Ishikawa (cell line): ENCODE results near the gene TCF7L2.

ENCODE experiments used
- CEBPB ChIP-seq: IDR thresholded peaks from 2 replicates; pipeline ENCODE4 v1.6.1; 2012
- CREB1 ChIP-seq: IDR thresholded peaks from 2 replicates; pipeline ENCODE4 v1.6.1; 2012; ENCODE audit warnings: low read depth
- EGR1 ChIP-seq: IDR thresholded peaks from 2 replicates; pipeline ENCODE4 v1.6.1; 2012
- EP300 ChIP-seq: IDR thresholded peaks from 2 replicates; pipeline ENCODE4 v1.6.1; 2012; ENCODE audit warnings: borderline replicate concordance
- FOXM1 ChIP-seq: IDR thresholded peaks from 2 replicates; pipeline ENCODE4 v1.6.1; 2012; ENCODE audit warnings: low read depth, borderline replicate concordance
- MAX ChIP-seq: IDR thresholded peaks from 2 replicates; pipeline ENCODE4 v1.6.1; 2012
- NFIC ChIP-seq: IDR thresholded peaks from 2 replicates; pipeline ENCODE4 v1.6.1; 2012
- RAD21 ChIP-seq: IDR thresholded peaks from 2 replicates; pipeline ENCODE4 v1.6.1; 2012; ENCODE audit warnings: low read depth
- REST ChIP-seq: IDR thresholded peaks from 2 replicates; pipeline ENCODE4 v1.6.1; 2012; ENCODE audit warnings: low read depth, mild to moderate bottlenecking
- TAF1 ChIP-seq: IDR thresholded peaks from 2 replicates; pipeline ENCODE4 v1.6.1; 2012; ENCODE audit warnings: low read depth, mild to moderate bottlenecking
- TCF12 ChIP-seq: IDR thresholded peaks from 2 replicates; pipeline ENCODE4 v1.6.1; 2012; ENCODE audit warnings: low read depth
- TEAD4 ChIP-seq: IDR thresholded peaks from 2 replicates; pipeline ENCODE4 v1.6.1; 2012
- USF1 ChIP-seq: IDR thresholded peaks from 2 replicates; pipeline ENCODE4 v1.6.1; 2012
- YY1 ChIP-seq: IDR thresholded peaks from 2 replicates; pipeline ENCODE4 v1.6.1; 2012; ENCODE audit warnings: low read depth
- ZBTB7A ChIP-seq: IDR thresholded peaks from 2 replicates; pipeline ENCODE4 v1.6.1; 2012; ENCODE audit warnings: low read depth

The TCF7L2 gene

GRCh38 chr10:113064039-113064438 is 114.0 kb downstream of the TCF7L2 start:
- no peak for TF ChIP-seq TEAD4
- no peak for TF ChIP-seq CEBPB
- TF ChIP-seq EGR1, result no peak

DNA sequence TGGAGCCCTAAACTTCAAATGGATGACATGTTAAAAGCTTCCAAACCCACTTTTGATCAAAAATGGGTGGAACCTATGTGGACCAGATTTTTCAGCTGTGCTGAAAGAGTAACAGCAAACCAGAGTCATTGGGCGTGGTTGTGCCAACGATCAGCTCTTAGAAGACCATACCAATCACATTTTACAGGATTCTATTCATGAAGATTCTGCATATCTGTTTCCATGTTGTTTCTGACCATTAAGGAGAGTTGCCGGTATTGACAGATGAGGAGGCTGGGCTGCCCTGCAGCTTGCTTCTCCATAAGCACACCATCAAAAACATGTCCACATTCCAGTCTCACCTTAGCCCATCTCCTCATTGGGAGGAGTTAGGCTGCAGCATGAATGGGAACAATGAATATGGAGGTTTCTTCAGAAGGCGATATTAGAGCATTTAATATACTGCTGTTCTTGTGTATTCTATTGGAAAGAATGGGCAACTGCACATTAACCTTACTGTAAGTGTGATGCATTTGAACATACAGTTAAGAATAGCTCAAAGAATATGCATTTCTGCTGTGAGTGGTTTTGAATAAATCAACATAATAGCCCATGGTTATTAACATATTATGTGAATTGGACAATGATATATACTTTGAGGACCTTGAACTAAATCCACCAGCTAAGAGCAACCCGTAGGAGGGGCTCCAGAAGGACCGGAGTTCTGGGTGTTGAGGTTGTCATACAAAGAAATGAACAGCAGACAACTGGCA is 116.7 kb downstream of the TCF7L2 start:
- TF ChIP-seq CEBPB (no peak), MAX (no peak), TEAD4 (no peak), RAD21 (no peak), EP300 (no peak)

GRCh38 chr10:113067501-113067900 is 117.5 kb downstream of the TCF7L2 start:
- TF ChIP-seq CEBPB, result no peak
- TF ChIP-seq USF1, result no peak
- TF ChIP-seq MAX, result no peak
- no peak for TF ChIP-seq FOXM1
- no peak for TF ChIP-seq TAF1
- no peak for TF ChIP-seq ZBTB7A
- TF ChIP-seq REST, result no peak
- TF ChIP-seq YY1, result no peak
- no peak for TF ChIP-seq EP300
- TF ChIP-seq TEAD4, result no peak
- TF ChIP-seq EGR1, result no peak
- TF ChIP-seq NFIC, result no peak

DNA sequence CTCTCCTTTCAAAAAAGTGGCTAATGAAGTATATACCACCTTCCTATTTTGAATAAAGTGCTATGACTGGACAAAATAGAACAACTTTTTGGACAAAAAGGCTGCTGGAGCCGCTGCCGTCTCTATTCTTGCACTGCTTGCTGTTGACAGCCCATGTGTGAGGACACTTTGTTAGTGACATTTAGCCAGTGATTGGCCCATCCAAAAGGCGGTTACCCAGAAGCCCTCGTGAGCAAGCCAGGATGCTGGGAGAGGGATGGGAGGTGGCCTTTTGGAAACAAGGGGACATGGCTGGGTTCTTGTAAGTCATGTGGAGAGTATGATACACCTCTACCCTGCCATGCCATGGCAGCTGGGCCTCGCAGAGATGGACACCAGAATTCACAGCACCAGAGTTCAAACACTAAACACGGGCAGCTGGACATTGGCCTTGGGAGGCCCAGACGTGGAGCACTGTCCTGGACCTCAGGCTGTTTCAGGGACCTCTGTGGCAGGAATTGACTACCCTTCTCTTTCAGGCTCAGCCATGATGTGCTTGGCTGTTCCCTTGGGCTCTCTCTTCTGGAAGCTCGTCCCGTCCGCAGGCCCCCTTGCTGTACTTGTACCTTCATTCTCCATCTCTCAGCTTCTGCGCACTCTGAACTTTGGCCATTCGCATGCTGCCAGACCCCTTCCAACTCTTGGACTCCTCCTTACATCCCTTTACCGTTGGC is 118.3 kb downstream of the TCF7L2 start:
- TF ChIP-seq NFIC, result no peak
- no peak for TF ChIP-seq TCF12
- TF ChIP-seq FOXM1, result no peak
- no peak for TF ChIP-seq REST

DNA sequence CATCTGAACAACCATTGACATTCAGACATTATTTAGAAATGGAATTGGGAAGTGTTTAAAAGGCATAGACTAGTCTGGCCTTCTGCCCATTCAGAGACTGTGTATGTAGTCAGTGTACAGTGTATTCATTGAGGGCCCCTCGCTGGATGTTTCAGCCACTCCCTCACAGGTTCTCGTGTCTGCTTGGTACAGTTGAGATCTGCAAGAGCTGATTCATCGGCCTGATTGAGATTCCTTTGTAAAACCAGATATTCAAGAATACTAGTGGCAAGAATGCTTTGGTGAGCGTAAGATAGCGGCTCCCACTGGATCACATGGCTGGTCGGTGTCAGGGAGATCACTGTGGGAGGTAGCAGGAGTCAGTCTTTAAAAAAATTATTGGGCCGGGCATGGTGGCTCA is 119.5 kb downstream of the TCF7L2 start:
- no peak for TF ChIP-seq TEAD4
- TF ChIP-seq YY1, result no peak
- no peak for TF ChIP-seq NFIC
- no peak for TF ChIP-seq TAF1
- TF ChIP-seq USF1, result no peak
- TF ChIP-seq RAD21, result no peak
- TF ChIP-seq EP300, result no peak
- no peak for TF ChIP-seq CREB1
- no peak for TF ChIP-seq FOXM1
- no peak for TF ChIP-seq REST
- TF ChIP-seq EGR1, result no peak
- TF ChIP-seq TCF12, result no peak
- no peak for TF ChIP-seq CEBPB
- TF ChIP-seq ZBTB7A, result no peak
- TF ChIP-seq MAX, result no peak
